Kasumi-1 (cell line): ENCODE measurements around the gene DYSF.
A peak's percentile ranks its signal among the peaks of the same experiment; 100 is the strongest.
"Not testable (repeated sequence)": the region's sequence is repeated elsewhere in the genome, so short reads cannot be mapped to it uniquely, and the experiment has no call there.

Experiments used
- DNase-seq, 2 experiments: peaks; one replicate each; lab custom pipeline; 2025; lab: John Stamatoyannopoulos, UW

Gene DYSF

DNA sequence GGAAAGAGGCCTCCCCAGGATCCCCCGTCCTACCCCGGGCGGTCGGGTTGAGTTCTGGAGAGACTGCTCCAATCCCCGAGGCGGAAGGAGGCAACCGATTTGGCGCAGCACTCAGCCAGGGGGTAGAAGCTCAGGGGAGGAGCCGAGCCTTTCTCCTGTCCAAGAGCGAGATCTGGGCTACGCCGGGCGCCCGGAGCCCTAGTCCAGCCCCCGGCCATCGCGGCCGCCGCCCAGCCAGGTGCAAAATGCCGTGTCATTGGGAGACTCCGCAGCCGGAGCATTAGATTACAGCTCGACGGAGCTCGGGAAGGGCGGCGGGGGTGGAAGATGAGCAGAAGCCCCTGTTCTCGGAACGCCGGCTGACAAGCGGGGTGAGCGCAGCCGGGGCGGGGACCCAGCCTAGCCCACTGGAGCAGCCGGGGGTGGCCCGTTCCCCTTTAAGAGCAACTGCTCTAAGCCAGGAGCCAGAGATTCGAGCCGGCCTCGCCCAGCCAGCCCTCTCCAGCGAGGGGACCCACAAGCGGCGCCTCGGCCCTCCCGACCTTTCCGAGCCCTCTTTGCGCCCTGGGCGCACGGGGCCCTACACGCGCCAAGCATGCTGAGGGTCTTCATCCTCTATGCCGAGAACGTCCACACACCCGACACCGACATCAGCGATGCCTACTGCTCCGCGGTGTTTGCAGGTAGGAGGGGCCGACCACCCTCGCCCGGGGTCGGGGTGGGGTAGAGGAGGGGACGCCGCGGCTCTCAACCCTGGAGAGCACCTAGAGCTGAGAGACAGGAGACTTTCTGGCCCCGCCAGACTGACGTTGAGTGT lies at the start of gene DYSF:
TSS of gene DYSF (plus strand) at position 158 of the 817 bp plus-strand sequence.
- peak in 1 of 2 experiments; percentile 13 for DNase-seq

GRCh38 chr2:71409611-71410010 lies 43.8 kb upstream of the DYSF start:
- DNase-seq, result no peak

DNA sequence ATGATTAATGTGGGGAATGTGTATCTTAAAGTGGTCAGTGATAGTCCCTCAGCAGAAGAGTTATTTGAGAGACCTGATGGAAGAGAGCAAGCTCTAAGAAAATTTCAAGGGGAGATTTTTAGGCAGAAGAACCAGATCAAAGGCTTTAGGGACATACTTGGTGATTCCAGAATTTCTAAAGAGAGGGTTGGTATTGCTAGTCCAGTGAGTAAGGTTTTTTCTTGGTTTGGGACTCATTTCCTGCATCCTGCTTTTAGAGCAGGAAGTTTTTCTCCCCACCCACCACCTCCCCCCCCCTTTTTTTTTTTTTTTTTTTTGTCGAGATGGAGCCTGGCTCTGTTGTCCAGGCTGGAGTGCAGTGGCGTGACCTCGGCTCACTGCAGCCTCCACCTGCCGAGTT lies 42.7 kb upstream of the DYSF start:
- no peak for DNase-seq

GRCh38 chr2:71416866-71417265 lies 36.5 kb upstream of the DYSF start:
- not testable (repeated sequence) for DNase-seq

GRCh38 chr2:71417300-71418202 lies 35.8 kb upstream of the DYSF start:
- DNase-seq, result no peak

- no peak for DNase-seq
These were observed 34.2 kb upstream of the DYSF start for GRCh38 chr2:71419145-71419544.

- DNase-seq, result no peak
These were observed 33.4 kb upstream of the DYSF start for GRCh38 chr2:71419976-71420375.

- DNase-seq, result no peak
These were observed 30.6 kb upstream of the DYSF start for GRCh38 chr2:71422786-71423185.

GRCh38 chr2:71423817-71424420 lies 29.4 kb upstream of the DYSF start:
- no peak for DNase-seq

- no peak for DNase-seq
These were observed 26.6 kb upstream of the DYSF start for GRCh38 chr2:71426721-71427120.

DNA sequence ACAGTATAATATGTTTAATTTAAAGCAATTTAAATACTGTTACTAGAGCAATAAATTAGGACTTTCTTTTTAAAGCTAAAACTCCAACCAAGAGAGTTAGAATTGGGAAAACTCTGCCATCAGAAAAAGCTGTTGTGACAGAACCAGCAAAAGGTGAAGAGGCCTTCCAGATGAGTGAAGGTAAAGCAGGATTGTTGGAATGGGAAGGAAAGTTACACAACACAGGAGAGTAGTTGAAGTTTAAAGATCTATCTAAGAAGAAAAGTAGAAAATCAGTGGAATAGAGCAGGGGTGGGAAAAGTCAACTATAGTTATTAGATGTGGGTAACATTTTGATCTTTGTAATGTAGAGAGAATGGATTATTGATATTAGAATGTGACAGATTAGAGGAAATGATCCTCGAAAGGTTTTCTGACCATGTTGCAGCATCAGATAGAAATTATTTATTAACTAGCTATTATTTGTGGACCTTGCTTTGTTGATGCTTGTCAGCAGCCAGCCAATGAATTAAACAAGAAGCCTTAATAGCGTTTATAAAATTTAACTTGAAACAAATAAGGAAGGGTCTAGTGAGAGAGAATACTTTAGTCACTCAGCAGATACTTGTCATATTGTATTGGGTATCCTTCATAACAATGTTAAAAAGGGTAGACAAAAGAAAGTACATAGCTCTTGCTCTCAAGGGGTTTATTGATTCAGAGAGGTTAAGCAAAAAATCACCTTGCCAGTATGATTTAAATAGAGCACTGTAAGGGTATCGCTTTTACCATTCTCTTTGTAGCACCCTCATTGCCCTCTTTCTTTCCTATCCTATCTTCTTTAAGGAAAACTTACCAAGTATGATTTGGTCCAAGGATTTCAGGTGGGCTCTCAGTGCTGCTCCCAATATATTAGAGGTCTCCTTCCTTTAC lies 24.6 kb upstream of the DYSF start:
- DNase-seq, result no peak

DNA sequence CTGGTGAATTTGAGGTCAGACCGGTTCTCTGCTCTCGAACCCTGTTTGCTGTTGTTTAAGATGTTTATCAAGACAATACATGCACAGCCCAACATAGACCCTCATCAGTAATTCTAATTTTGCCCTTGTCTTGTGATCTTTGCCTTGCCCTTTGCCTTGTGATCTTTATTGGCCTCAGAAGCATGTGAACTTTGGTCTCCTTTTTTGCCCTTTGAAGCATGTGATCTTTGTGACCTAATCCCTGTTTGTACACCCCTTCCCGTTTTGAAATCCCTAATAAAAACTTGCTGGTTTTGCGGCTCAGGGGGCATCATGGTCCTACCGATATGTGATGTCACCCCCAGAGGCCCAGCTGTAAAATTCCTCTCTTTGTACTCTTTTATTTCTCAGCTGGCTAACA lies 8.2 kb upstream of the DYSF start:
- DNase-seq, result not testable (repeated sequence)

DNA sequence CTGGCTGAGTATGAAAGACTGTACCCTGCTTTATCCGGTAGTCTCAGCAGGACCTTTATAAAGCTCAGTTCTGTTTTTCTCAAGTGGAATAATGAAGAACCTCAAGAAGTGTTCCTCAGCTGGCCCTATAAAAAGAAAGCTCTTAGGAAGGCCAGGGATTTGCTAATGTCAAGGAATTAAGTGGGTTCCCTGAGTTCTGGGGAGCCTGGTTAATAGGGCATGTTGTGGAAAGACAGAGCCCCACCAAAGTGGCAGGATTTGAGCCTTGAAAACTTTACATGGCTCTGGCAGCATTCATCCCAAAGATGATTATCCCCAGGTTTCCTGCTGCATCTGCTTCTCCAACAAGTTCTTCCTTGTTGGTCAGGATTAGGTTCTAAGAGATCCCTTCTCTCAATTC lies 6.9 kb upstream of the DYSF start:
- DNase-seq, result no peak

DNA sequence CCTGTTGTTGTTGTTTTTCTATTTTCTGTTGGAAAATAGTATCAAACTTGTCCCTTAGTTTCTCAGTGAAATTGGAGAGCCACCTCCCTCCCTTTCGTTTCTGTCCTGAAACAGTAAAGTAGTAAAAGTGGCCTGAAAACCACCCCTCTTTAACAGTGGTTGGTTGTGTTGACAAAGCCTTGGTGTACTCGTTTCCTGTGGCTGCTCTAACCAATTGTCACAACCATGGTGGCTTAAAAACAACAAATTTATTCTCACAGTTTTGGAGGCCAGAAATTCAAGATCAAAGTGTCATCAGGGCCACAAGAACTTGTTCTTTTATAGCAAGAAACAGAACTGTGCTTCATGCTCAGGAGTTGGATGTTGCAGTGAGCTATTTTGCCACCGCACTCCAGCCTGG lies 4.0 kb upstream of the DYSF start:
- no peak for DNase-seq

- DNase-seq, result no peak
These were observed 1.7 kb upstream of the DYSF start for GRCh38 chr2:71451705-71452104.

GRCh38 chr2:71452565-71452964 lies 796 bp upstream of the DYSF start:
- peak; percentile 91 to 94 for DNase-seq

DNA sequence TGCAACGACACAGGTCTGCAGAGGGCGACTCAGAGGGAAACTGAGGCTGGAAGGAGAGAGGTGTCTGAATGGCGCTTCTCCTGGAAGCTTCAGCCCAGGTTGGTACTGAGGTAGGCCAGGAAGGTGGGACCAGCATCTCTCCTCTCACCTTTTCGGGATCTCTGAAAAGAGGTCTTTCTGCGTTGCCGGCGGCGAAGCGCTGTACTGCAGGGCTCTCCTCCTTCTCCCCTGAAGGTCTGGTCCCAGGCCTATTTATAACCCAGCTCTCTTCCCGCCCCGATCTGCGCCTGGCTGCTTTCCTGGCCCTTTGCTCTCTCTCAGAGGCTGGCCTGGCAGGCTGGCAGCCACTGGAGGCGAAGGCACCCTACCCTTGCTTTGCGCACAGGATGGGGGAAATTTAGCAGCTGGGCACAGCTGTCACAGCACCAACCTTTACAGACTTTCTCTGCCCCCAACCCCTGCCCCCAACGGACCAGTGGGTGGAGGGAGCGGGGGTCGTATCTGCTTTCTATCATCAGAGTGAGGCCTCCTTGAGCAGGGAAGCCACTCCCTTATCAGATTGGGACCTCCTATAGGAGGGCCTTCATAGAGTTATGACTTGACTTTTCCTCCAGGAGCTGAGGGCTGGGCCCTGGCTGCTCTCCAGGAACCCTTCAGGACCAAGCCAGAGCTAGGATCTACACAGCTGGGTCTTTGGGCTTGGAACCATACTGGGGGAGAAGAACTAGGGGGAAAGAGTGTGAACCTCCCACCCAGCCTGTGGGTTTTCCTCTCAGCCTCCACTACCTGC lies 1.1 kb downstream of the DYSF start:
- peak; percentile 10 to 44 for DNase-seq

- peak in 1 of 2 experiments; percentile 54 for DNase-seq
These were observed 1.8 kb downstream of the DYSF start for GRCh38 chr2:71455011-71455740.

DNA sequence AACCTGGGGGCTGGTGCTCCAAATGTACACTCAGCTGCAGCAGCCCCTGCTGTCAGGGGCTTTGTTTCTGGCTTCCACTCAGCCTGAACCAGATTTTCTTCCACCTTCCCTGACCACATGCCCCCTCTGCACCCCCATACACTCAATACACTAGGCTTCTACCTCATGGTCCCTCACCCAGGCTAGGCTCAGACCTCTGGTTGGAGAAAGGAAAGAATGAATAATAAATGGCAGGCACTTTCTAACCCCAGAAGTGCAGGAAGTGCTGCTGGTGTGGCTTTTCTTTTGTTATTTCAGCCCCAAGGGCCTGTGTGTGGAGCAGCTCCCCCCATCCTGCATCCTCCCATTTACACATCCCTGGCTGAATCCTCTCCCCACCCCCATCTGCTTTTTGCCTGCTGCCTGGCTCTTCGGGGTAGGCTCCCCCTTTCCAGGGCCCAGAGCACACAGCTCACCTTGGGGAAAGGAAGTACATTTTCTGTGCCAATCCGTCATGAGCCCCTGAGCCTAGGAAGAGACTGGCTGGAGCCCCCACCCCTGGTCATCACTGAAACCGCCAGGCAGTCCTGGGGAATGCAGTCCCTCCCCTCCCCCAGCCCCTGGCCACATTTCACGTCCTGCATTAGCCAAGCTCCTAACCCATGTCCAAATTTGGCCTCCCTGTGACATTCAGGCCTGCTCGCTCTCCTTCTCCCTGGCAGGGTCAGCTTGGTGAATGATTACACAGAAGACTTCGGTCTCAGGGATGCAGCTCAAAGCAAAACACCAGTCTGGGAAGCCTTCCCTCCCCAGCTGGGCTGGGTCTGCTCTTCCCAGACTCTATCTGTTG lies 2.6 kb downstream of the DYSF start:
- peak; percentile 82 to 84 for DNase-seq
